H1 (cell line): ENCODE data around the gene HNRNPH2. TPM values are rescaled to one million over a fixed set of nuclear protein-coding genes. Genes with fewer than 3 reads are reported as not detected.

Source experiments
- CTCF ChIA-PET: fragments of 300-600 bp; sonication (Branson Sonifier 250); formaldehyde crosslinking; loops from one replicate; lab custom pipeline; 2021; ENCODE audit not compliant: partially characterized antibody; lab: Charles Lee
- POLR2A ChIA-PET: fragments of 300-600 bp; sonication (Branson Sonifier 250); formaldehyde crosslinking; loops from one replicate; lab custom pipeline; 2021; ENCODE audit warnings: inconsistent platforms; ENCODE audit not compliant: partially characterized antibody; lab: Charles Lee
- DNase-seq, 2 experiments: peaks; one replicate each; pipeline versions ENCODE4 v3.0.0 to v3.0.0-alpha.2; 2010 to 2022; ENCODE audit warnings: low spot score in 2 of 2, low read depth in 1 of 2, mixed read lengths in 1 of 2
- FAIRE-seq: peaks from 2 replicates; lab custom pipeline; 2011; peaks lifted over from hg19 to GRCh38; lab: Jason Lieb, UNC
- H2AFZ ChIP-seq: 2 replicates; pipeline ENCODE4 v1.8.1; 2012; ENCODE audit warnings: low read length, inconsistent platforms
- H2AK5ac ChIP-seq: 2 replicates; pipeline ENCODE4 v1.6.1; 2013; ENCODE audit warnings: low read depth, low read length
- H2BK120ac ChIP-seq: replicated peaks from 2 replicates; pipeline ENCODE3; 2013; ENCODE audit warnings: low read depth, low read length, inconsistent platforms
- H2BK12ac ChIP-seq: 2 replicates; pipeline ENCODE4 v1.6.1; 2013; ENCODE audit warnings: low read depth, low read length
- H2BK15ac ChIP-seq: 2 replicates; pipeline ENCODE4 v1.6.1; 2013; ENCODE audit warnings: low read length
- H2BK20ac ChIP-seq: 2 replicates; pipeline ENCODE4 v1.6.1; 2013; ENCODE audit warnings: low read length
- H2BK5ac ChIP-seq: 2 replicates; pipeline ENCODE4 v1.6.1; 2013; ENCODE audit warnings: low read depth, low read length
- H3K14ac ChIP-seq: 2 replicates; pipeline ENCODE4 v1.6.1; 2013; ENCODE audit warnings: inconsistent platforms; ENCODE audit not compliant: insufficient read length
- H3K18ac ChIP-seq: 2 replicates; pipeline ENCODE4 v1.6.1; 2013; ENCODE audit warnings: low read length; ENCODE audit errors: extremely low read depth
- H3K23ac ChIP-seq: 2 replicates; pipeline ENCODE4 v1.6.1; 2013; ENCODE audit warnings: inconsistent platforms; ENCODE audit not compliant: insufficient read length
- H3K23me2 ChIP-seq: 2 replicates; pipeline ENCODE4 v1.6.1; 2013; ENCODE audit warnings: low read depth, low read length
- H3K27ac ChIP-seq: 2 replicates; pipeline ENCODE4 v1.6.1; 2011; ENCODE audit warnings: low read depth, low read length, inconsistent platforms
- H3K27me3 ChIP-seq, 4 experiments: replicated peaks in 1 of 4; 1 replicate in 1 of 4; 2 replicates in 3 of 4; pipeline versions ENCODE4 v1.6.1 to v1.8.1; 2011 to 2013; ENCODE audit warnings: low read length in 3 of 4, mild to moderate bottlenecking in 3 of 4, inconsistent platforms in 2 of 4, mixed read lengths in 2 of 4, moderate library complexity in 1 of 4; ENCODE audit not compliant: control insufficient read depth in 3 of 4, insufficient read depth in 3 of 4; ENCODE audit errors: extremely low read depth in 1 of 4
- H3K36me3 ChIP-seq, 4 experiments: 2 replicates each; pipeline versions ENCODE4 v1.6.1 to v1.8.1; 2011 to 2013; ENCODE audit warnings: mild to moderate bottlenecking in 4 of 4, low read length in 3 of 4, moderate library complexity in 2 of 4, control low read depth in 1 of 4, inconsistent platforms in 1 of 4; ENCODE audit not compliant: insufficient read depth in 4 of 4, control insufficient read depth in 2 of 4
- H3K4ac ChIP-seq: replicated peaks from 2 replicates; pipeline ENCODE3; 2013; ENCODE audit warnings: low read length, low read depth, mixed read lengths, inconsistent platforms; ENCODE audit not compliant: insufficient read length
- H3K4me1 ChIP-seq, 4 experiments: replicated peaks in 1 of 4; 1 replicate in 1 of 4; 2 replicates in 3 of 4; pipeline versions ENCODE4 v1.6.1 to v1.8.1; 2011 to 2013; ENCODE audit warnings: low read length in 3 of 4, inconsistent platforms in 2 of 4, mixed read lengths in 1 of 4; ENCODE audit not compliant: insufficient read depth in 4 of 4, control insufficient read depth in 3 of 4
- H3K4me2 ChIP-seq, 2 experiments: 2 replicates each; pipeline versions ENCODE4 v1.6.1 to v1.8.1; 2011 to 2013; ENCODE audit warnings: low read depth in 2 of 2, low read length in 2 of 2, control low read depth in 1 of 2, inconsistent platforms in 1 of 2, mild to moderate bottlenecking in 1 of 2; ENCODE audit not compliant: insufficient read depth in 1 of 2
- H3K4me3 ChIP-seq, 4 experiments: fragments of 200-600, 300-600 bp in 1 of 4; sonication (generic), shearing (Covaris generic), sonication (Bioruptor Twin) in 1 of 4; 2 replicates each; pipeline versions ENCODE4 v1.5.1 to v1.8.1; 2011 to 2016; ENCODE audit warnings: low read length in 4 of 4, low read depth in 3 of 4, control low read depth in 2 of 4, inconsistent platforms in 2 of 4, mild to moderate bottlenecking in 2 of 4, mixed read lengths in 1 of 4, moderate library complexity in 1 of 4; ENCODE audit not compliant: insufficient read depth in 2 of 4; ENCODE audit errors: extremely low read depth in 1 of 4
- H3K56ac ChIP-seq: replicated peaks from 2 replicates; pipeline ENCODE3; 2013; ENCODE audit warnings: low read depth, mild to moderate bottlenecking, mixed read lengths, low read length, inconsistent platforms; ENCODE audit not compliant: insufficient read length
- H3K79me1 ChIP-seq: 2 replicates; pipeline ENCODE4 v1.6.1; 2013; ENCODE audit warnings: low read depth, low read length, control low read depth
- H3K79me2 ChIP-seq, 2 experiments: 2 replicates each; pipeline versions ENCODE4 v1.6.1 to v1.8.1; 2012 to 2013; ENCODE audit warnings: low read length in 2 of 2, mild to moderate bottlenecking in 2 of 2, inconsistent platforms in 1 of 2; ENCODE audit not compliant: insufficient read depth in 2 of 2, control insufficient read depth in 1 of 2
- H3K9ac ChIP-seq, 4 experiments: replicated peaks in 1 of 4; 1 replicate in 1 of 4; 2 replicates in 3 of 4; pipeline versions ENCODE4 v1.6.1 to v1.8.1; 2011 to 2013; ENCODE audit warnings: low read depth in 3 of 4, low read length in 3 of 4, control low read depth in 2 of 4, mild to moderate bottlenecking in 2 of 4, moderate library complexity in 2 of 4, inconsistent platforms in 1 of 4; ENCODE audit errors: extremely low read depth in 1 of 4
- H3K9me3 ChIP-seq, 2 experiments: 2 replicates each; pipeline versions ENCODE4 v1.6.1 to v1.8.1; 2012 to 2013; ENCODE audit warnings: mild to moderate bottlenecking in 2 of 2, moderate library complexity in 2 of 2, control low read depth in 1 of 2, inconsistent platforms in 1 of 2, low read depth in 1 of 2, low read length in 1 of 2, mixed read lengths in 1 of 2; ENCODE audit not compliant: insufficient read depth in 2 of 2
- H4K20me1 ChIP-seq, 2 experiments: replicated peaks in 1 of 2; 2 replicates each; pipeline versions ENCODE3 to v1.8.1; 2011 to 2013; ENCODE audit warnings: inconsistent platforms in 2 of 2, low read length in 2 of 2, mild to moderate bottlenecking in 1 of 2; ENCODE audit not compliant: insufficient read depth in 2 of 2, control insufficient read depth in 1 of 2
- H4K5ac ChIP-seq: 2 replicates; pipeline ENCODE4 v1.6.1; 2013; ENCODE audit warnings: low read length, low read depth, mixed read lengths, inconsistent platforms; ENCODE audit not compliant: insufficient read length
- H4K8ac ChIP-seq: 2 replicates; pipeline ENCODE4 v1.8.0; 2013; ENCODE audit warnings: mild to moderate bottlenecking, moderate library complexity, low read length, inconsistent platforms; ENCODE audit not compliant: insufficient read depth; ENCODE audit errors: extremely low read depth
- H4K91ac ChIP-seq: replicated peaks from 2 replicates; pipeline ENCODE3; 2013; ENCODE audit warnings: low read length, mixed read lengths, inconsistent platforms; ENCODE audit not compliant: insufficient read length
- EZH2 ChIP-seq: fragments of 200-600 bp; sonication (generic); IDR thresholded peaks from 2 replicates; pipeline ENCODE4 v1.7.1; 2012; ENCODE audit warnings: low read depth, mild to moderate bottlenecking, moderate library complexity, low read length, inconsistent platforms; ENCODE audit not compliant: severe bottlenecking
- KDM4A ChIP-seq: IDR thresholded peaks from one replicate; pipeline ENCODE4 v1.7.1; 2012; ENCODE audit warnings: low read depth, mild to moderate bottlenecking, moderate library complexity, low read length, inconsistent platforms; ENCODE audit not compliant: severe bottlenecking
- KDM5A ChIP-seq: fragments of 200-600 bp; IDR thresholded peaks from 2 replicates; pipeline ENCODE4 v1.7.1; 2012; ENCODE audit warnings: mild to moderate bottlenecking, low read length, inconsistent platforms, mixed read lengths
- NANOG ChIP-seq: IDR thresholded peaks from 2 replicates; pipeline ENCODE4 v1.6.1; 2011; ENCODE audit warnings: low read length, low read depth, mild to moderate bottlenecking, inconsistent platforms; ENCODE audit not compliant: insufficient read depth, poor library complexity, severe bottlenecking
- POLR2AphosphoS5 ChIP-seq: IDR thresholded peaks from 2 replicates; pipeline ENCODE4 v1.6.1; 2011; ENCODE audit warnings: low read depth, low read length
- SP2 ChIP-seq: IDR thresholded peaks from 2 replicates; pipeline ENCODE4 v1.6.1; 2012; ENCODE audit warnings: mild to moderate bottlenecking, low read length, inconsistent platforms
- SP4 ChIP-seq: IDR thresholded peaks from 2 replicates; pipeline ENCODE4 v1.6.1; 2012; ENCODE audit warnings: low read length, inconsistent platforms
- YY1 ChIP-seq: IDR thresholded peaks from 2 replicates; pipeline ENCODE4 v1.6.1; 2011; ENCODE audit warnings: low read depth, mild to moderate bottlenecking, low read length
- WGBS, 2 experiments: shearing (Covaris generic) in 1 of 2; methylation state at CpG; one replicate each; pipeline versions ENCODE4 v1.1.6 to v1.1.7; 2013 to 2015; ENCODE audit warnings: low lambda C conversion rate in 2 of 2, mixed read lengths in 2 of 2, inconsistent platforms in 1 of 2, low coverage in 1 of 2, missing lambda C conversion rate in 1 of 2; ENCODE audit not compliant: insufficient replicate concordance in 2 of 2, insufficient coverage in 1 of 2, insufficient read length in 1 of 2; ENCODE audit errors: extremely low coverage in 1 of 2, missing lambda C conversion rate in 1 of 2; 5-methylcytosine and 5-hydroxymethylcytosine counted together
- polyA plus RNA-seq, 7 experiments: library from polyadenylated mRNA; depleted of rRNA in 3 of 7; stranded (reverse) in 5 of 7; unstranded in 2 of 7; fragments of >200 nt in 5 of 7; fragments of 200-250 nt in 2 of 7; gene quantifications; 1 replicate in 5 of 7; 2 replicates in 1 of 7; 4 replicates in 1 of 7; pipeline versions ENCODE4 v1.2.1 to v1.2.3, GENCODE V29; 2011 to 2013; ENCODE audit warnings: missing spikeins in 2 of 7, mixed read lengths in 2 of 7
- total RNA-seq: library from RNA; stranded (reverse); fragmentation: NEBNext Ultra II Directional; extraction: Animal tissue kit (Norgen Biotek cat#: 25700); gene quantifications from 2 replicates; pipeline ENCODE4 v1.2.1, GENCODE V29; 2021

The HNRNPH2 gene
- total and polyA plus RNA-seq, 2 of the 8 experiments (the other 6 are each of a cell fraction or from before 2014, with no cell fraction given) = 27.7 to 66.7 TPM

GRCh38 chrX:101399825-101400224 is 8.2 kb upstream of the HNRNPH2 start:
- Histone ChIP-seq H2BK12ac (no peak overlapping the region), H4K91ac (no peak overlapping the region), H2BK5ac (no peak overlapping the region), H3K4ac (no peak overlapping the region), H3K4me3 (no peak overlapping the region), H3K18ac (no peak overlapping the region), H3K4me1 (no peaks in the 10 kb centered on the region), H3K27ac (no peak overlapping the region), H2BK120ac (no peak overlapping the region), H3K56ac (no peak overlapping the region), H4K8ac (no peak overlapping the region), H2AFZ (no peak overlapping the region), H3K4me2 (no peak overlapping the region), H4K5ac (no peak overlapping the region), H3K9me3 (no peaks in the 10 kb centered on the region), H3K79me1 (no peaks in the 10 kb centered on the region), H3K23ac (no peak overlapping the region), H3K9ac (no peak overlapping the region), H2BK20ac (no peak overlapping the region), H3K23me2 (no peaks in the 10 kb centered on the region), H3K36me3 (peaks cover 0 to 26% (median 10%) of the 10 kb centered on the region in 4 experiments; a peak in 6 of 8 replicates), H3K79me2 (no peaks in the 10 kb centered on the region), H2AK5ac (no peak overlapping the region), H3K27me3 (no peaks in the 10 kb centered on the region), H3K14ac (no peak overlapping the region), H2BK15ac (no peak overlapping the region), H4K20me1 (no peaks in the 10 kb centered on the region)
- DNase-seq (no peak), FAIRE-seq (no peak)
- WGBS, 2 experiments = 89% methylated on average over 3 of the region's 4 CpGs; no CpG with 5 or more reads in 1 of the 2 experiments
- CTCF ChIA-PET = no interaction called here
- no peak for TF ChIP-seq KDM4A
- TF ChIP-seq SP2 = no peak
- no peak for TF ChIP-seq KDM5A
- TF ChIP-seq POLR2AphosphoS5 = no peak
- no peak for TF ChIP-seq EZH2
- TF ChIP-seq SP4 = no peak
- TF ChIP-seq YY1 = no peak
- TF ChIP-seq NANOG = no peak
- POLR2A ChIA-PET = interaction anchor here (7.3 kb wide), 1 partner anchor 9 kb away, joined by 44 read pairs; the partner anchor contains the start of gene RPL36A
